Amniotic epithelial cell (primary cell): ENCODE results near the gene ITGA6.
A peak's percentile ranks its signal among the peaks of the same experiment; 100 is the strongest.

Source experiments
- DNase-seq: peaks from one replicate; pipeline ENCODE4 v3.0.0-alpha.2; 2010; ENCODE audit warnings: low read depth

ITGA6 gene

GRCh38 chr2:172442072-172442895, 14.9 kb downstream of the ITGA6 start:
- DNase-seq, result peak; percentile 93

GRCh38 chr2:172445851-172446250, 18.5 kb downstream of the ITGA6 start:
- DNase-seq, result no peak

GRCh38 chr2:172446474-172447063, 19.2 kb downstream of the ITGA6 start:
- DNase-seq, result no peak

- no peak for DNase-seq
Measured at GRCh38 chr2:172447811-172448493, 20.6 kb downstream of the ITGA6 start.

GRCh38 chr2:172448544-172449267, 21.3 kb downstream of the ITGA6 start:
- no peak for DNase-seq

GRCh38 chr2:172449911-172450550, 22.6 kb downstream of the ITGA6 start:
- peak; percentile 51 for DNase-seq

GRCh38 chr2:172451923-172452322, 24.5 kb downstream of the ITGA6 start:
- no peak for DNase-seq

GRCh38 chr2:172452845-172453244, 25.5 kb downstream of the ITGA6 start:
- no peak for DNase-seq

- no peak for DNase-seq
Measured at GRCh38 chr2:172454404-172455120, 27.2 kb downstream of the ITGA6 start.

GRCh38 chr2:172455121-172455515, 27.7 kb downstream of the ITGA6 start:
- DNase-seq, result no peak

GRCh38 chr2:172456002-172456401, 28.6 kb downstream of the ITGA6 start:
- DNase-seq, result no peak

GRCh38 chr2:172457536-172457935, 30.1 kb downstream of the ITGA6 start:
- no peak for DNase-seq

GRCh38 chr2:172458561-172459124, 31.3 kb downstream of the ITGA6 start:
- no peak for DNase-seq

- peak; percentile 79 for DNase-seq
Measured at GRCh38 chr2:172460780-172461201, 33.4 kb downstream of the ITGA6 start.

- no peak for DNase-seq
Measured at GRCh38 chr2:172461591-172462372, 34.4 kb downstream of the ITGA6 start.

- DNase-seq, result no peak
Measured at GRCh38 chr2:172462373-172462848, 35.0 kb downstream of the ITGA6 start.

- no peak for DNase-seq
Measured at GRCh38 chr2:172462849-172463381, 35.5 kb downstream of the ITGA6 start.

- DNase-seq, result no peak
Measured at GRCh38 chr2:172464400-172465129, 37.2 kb downstream of the ITGA6 start.
